Gastroesophageal sphincter (tissue), 3 donors: Measurements from ENCODE around the gene SCLY.

ENCODE experiments used
- EP300 ChIP-seq: sonication (generic); formaldehyde crosslinking; IDR thresholded peaks from one replicate; pipeline ENCODE4 v1.6.1; 2017; ENCODE audit warnings: antibody characterized with exemption, mild to moderate bottlenecking
- POLR2A ChIP-seq, 2 donors: fragments of 450-650 bp; IDR thresholded peaks; one replicate each; pipeline ENCODE4 v1.6.1; 2017; ENCODE audit warnings: antibody characterized with exemption in 2 of 2, mild to moderate bottlenecking in 2 of 2, moderate library complexity in 1 of 2
- POLR2AphosphoS5 ChIP-seq: sonication (generic); formaldehyde crosslinking; IDR thresholded peaks from one replicate; pipeline ENCODE4 v1.6.1; 2017; ENCODE audit warnings: antibody characterized with exemption
- TF ChIP-seq, protein P1 (sequence below), 4 experiments: fragments of 200-600 bp in 2 of 4; fragments of 450-650 bp in 2 of 4; sonication (generic) in 1 of 4; IDR thresholded peaks; one replicate each; pipeline ENCODE4 v1.5.1; 2017 to 2019; ENCODE audit warnings: antibody characterized with exemption in 4 of 4, mild to moderate bottlenecking in 2 of 4, moderate library complexity in 2 of 4

DNA sequence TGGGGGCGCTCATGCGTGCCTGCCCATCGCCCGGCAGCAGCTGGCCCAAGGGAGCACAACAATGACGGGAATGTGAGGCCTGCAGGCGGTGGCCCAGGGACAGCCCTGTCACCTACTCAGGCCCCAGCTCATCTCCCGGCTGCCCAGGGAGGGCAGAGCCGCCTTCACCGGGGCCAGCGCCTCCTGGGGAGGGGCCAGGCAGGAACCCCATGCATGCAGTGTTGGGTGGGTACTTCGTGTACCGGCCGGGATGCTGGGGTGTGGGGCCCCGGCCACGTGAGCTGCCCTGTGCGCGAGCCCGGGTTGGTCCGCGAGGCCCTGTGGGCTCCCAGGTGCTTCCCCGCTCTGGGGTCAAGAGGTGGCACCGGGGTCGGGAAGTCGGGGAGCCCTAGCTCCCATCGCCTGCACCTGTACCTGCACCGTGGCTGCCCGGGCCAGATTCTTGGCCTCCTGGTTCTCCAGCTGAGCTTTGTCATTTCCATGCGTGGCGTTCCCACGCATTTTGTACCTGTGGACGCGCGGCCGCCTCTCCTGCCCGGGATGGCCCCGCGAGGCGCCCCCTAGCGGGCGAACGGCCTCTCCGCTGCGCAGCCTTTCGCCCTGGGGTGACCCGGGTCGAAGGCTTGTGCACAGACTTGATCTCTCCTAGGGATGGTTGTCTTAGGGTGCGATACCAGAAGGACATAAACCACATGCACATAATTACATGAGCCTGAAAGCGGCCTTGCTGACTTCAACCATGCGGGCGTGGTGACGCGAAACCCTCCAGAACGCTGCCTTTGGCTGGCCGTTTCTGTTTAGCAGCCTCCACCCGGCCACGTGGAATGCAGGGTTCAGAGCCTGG lies 78.6 kb downstream of the SCLY start:
- TF ChIP-seq, protein P1, sequence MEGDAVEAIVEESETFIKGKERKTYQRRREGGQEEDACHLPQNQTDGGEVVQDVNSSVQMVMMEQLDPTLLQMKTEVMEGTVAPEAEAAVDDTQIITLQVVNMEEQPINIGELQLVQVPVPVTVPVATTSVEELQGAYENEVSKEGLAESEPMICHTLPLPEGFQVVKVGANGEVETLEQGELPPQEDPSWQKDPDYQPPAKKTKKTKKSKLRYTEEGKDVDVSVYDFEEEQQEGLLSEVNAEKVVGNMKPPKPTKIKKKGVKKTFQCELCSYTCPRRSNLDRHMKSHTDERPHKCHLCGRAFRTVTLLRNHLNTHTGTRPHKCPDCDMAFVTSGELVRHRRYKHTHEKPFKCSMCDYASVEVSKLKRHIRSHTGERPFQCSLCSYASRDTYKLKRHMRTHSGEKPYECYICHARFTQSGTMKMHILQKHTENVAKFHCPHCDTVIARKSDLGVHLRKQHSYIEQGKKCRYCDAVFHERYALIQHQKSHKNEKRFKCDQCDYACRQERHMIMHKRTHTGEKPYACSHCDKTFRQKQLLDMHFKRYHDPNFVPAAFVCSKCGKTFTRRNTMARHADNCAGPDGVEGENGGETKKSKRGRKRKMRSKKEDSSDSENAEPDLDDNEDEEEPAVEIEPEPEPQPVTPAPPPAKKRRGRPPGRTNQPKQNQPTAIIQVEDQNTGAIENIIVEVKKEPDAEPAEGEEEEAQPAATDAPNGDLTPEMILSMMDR (IDR thresholded peaks at IDR 0.05), result peak in 3 of 4 experiments; percentile 27 to 62 (median 50)
- TF ChIP-seq POLR2A (IDR thresholded peaks at IDR 0.05), result no peak
- TF ChIP-seq POLR2AphosphoS5, result no peak
- no peak for TF ChIP-seq EP300
